Keratinocyte (primary cell): ENCODE results near the gene CDYL2.

Experiments
- CTCF ChIP-seq, 3 experiments: IDR thresholded peaks in 1 of 3; conservative IDR thresholded peaks in 1 of 3; optimal IDR thresholded peaks in 1 of 3; 2 replicates in 2 of 3; 3 replicates in 1 of 3; pipeline versions ENCODE3 to v1.5.1; 2011; ENCODE audit warnings: low read length in 3 of 3, mild to moderate bottlenecking in 3 of 3, moderate library complexity in 2 of 3, control low read depth in 1 of 3, inconsistent platforms in 1 of 3; ENCODE audit not compliant: insufficient read depth in 2 of 3; ENCODE audit errors: extremely low read depth in 1 of 3
- EZH2 ChIP-seq: IDR thresholded peaks from one replicate; pipeline ENCODE4 v1.6.1; 2012; ENCODE audit warnings: inconsistent platforms, mild to moderate bottlenecking, low read length, moderate library complexity

GRCh38 chr16:80674884-80675283 lies 129.5 kb downstream of the CDYL2 start:
- TF ChIP-seq EZH2 (no peak), CTCF (optimal IDR thresholded peaks at IDR 0.05 in 1 of 3, IDR thresholded peaks at IDR 0.05 in 1 of 3, conservative IDR thresholded peaks at IDR 0.05 in 1 of 3; ENCODE audit: extremely low read depth in 1 of 3, insufficient read depth in 2 of 3, low read length in 3 of 3) (no peak)
